ENCODE measurements around the gene RABAC1.
"Not testable (repeated sequence)": the region's sequence is repeated elsewhere in the genome, so short reads cannot be mapped to it uniquely, and the experiment has no call there.

Gene RABAC1

DNA sequence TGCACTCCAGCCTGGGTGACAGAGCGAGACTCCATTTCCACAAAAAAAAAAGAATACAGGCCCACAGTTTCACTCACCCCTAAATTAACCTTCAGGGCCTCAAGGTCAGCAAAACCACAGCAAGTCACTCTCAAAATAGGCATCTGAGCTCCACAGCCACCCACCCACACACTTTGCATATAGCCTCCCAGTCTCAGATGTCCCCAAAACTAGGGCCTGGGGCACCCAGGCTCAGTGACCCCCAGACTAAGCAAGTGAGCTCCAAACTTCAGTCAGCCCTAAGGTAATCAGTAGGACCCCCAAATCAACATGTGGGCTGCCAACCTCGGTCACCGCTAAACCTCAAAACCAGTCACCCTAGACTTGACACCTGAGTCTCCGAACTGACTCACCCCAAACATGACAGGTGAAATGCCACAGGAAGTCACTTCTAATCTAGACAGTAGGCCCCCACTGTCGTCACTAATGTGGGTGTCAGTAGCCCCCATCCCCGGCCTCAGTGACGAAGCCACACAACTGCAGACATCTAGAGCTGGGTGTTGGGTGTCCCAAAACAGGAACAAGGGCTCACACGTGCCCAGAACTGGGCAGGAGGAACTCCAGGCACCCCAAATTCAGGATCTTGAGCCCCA lies 13.9 kb downstream of the RABAC1 start:
- WGBS, 2 experiments = 87 to 89% methylated on average over 8 of the region's 8 CpGs
- Histone ChIP-seq H3K4me1 (ENCODE audit: control insufficient read depth, insufficient read depth, low read length) (peaks cover 5% of the 10 kb centered on the region), H3K9me3 (ENCODE audit: control insufficient read depth, low read length) (no peaks in the 10 kb centered on the region), H3K27ac (ENCODE audit: insufficient read depth, low read depth, low read length, poor library complexity, severe bottlenecking) (no peak overlapping the region), H3K36me3 (ENCODE audit: control insufficient read depth, insufficient read depth, low read length) (no peaks in the 10 kb centered on the region), H3K27me3 (ENCODE audit: control insufficient read depth, insufficient read depth, low read length, poor library complexity, severe bottlenecking) (peaks cover 20% of the 10 kb centered on the region), H3K4me3 (ENCODE audit: insufficient read depth, low read depth, low read length) (no peak overlapping the region)

DNA sequence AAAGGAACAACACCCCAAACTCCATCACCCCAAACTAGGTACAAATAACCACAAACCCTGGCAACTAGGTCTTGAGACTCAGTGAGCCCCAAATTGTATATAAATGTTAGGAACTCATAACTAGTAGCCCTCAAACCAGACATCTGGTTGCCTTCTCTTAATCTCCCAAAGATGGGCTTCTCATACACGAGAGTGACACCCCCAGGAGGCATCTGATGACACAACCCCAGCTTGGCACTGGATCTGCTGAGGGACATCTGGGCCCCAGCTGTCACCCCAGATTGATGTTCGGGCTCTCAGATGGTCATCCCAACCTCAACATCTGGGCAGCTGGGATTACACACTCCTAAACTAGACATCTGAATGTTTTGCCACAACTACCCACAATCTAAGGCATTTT lies 14.8 kb downstream of the RABAC1 start:
- Histone ChIP-seq H3K9me3 (ENCODE audit: control insufficient read depth, low read length) (no peaks in the 10 kb centered on the region), H3K36me3 (ENCODE audit: control insufficient read depth, insufficient read depth, low read length) (no peaks in the 10 kb centered on the region), H3K27me3 (ENCODE audit: control insufficient read depth, insufficient read depth, low read length, poor library complexity, severe bottlenecking) (peaks cover 29% of the 10 kb centered on the region), H3K27ac (ENCODE audit: insufficient read depth, low read depth, low read length, poor library complexity, severe bottlenecking) (no peak overlapping the region), H3K4me1 (ENCODE audit: control insufficient read depth, insufficient read depth, low read length) (peaks cover 5% of the 10 kb centered on the region), H3K4me3 (ENCODE audit: insufficient read depth, low read depth, low read length) (no peak overlapping the region)
- 65 to 72% methylated on average over 2 of the region's 2 CpGs for WGBS, 2 experiments

DNA sequence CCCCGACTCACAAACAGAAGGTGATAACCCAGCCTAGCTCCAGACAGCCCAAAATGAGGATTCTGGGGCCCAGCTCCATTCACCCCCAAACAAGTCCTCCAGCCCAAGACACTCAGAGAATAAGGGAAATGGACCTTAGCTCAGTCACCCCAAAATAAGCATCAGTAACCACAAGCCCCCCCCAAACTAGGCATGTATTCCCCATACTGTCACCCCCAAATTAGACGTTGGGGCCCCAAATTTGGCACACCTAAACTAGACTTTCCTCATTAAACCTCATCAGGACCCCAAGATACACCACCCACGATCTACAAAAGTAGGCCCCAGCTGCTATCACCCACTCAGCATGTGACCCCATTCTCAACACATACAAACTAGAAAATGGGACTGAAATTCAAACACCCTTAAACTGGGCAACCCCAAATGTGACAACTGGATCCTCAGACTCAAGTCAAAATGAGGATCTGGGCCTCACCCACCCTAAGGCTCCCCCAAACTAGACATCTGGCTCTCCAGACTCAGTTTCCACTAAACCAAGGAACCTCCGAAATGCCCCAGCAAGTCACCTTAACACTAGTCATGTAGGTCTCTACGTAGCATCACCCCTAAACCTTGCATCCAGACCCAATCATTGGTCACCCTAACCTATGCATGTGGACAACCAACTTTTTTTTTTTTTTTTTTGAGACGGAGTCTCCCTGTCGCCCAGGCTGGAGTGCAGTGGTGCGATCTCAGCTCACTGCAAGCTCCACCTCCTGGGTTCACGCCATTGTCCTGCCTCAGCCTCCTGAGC lies 17.5 kb downstream of the RABAC1 start:
- Histone ChIP-seq H3K27me3 (ENCODE audit: control insufficient read depth, insufficient read depth, low read length, poor library complexity, severe bottlenecking) (peaks cover 44% of the 10 kb centered on the region), H3K36me3 (ENCODE audit: control insufficient read depth, insufficient read depth, low read length) (no peaks in the 10 kb centered on the region), H3K9me3 (ENCODE audit: control insufficient read depth, low read length) (no peaks in the 10 kb centered on the region), H3K4me3 (ENCODE audit: insufficient read depth, low read depth, low read length) (no peak overlapping the region), H3K4me1 (ENCODE audit: control insufficient read depth, insufficient read depth, low read length) (peaks cover 5% of the 10 kb centered on the region), H3K27ac (ENCODE audit: insufficient read depth, low read depth, low read length, poor library complexity, severe bottlenecking) (no peak overlapping the region)
- WGBS, 2 experiments = 80 to 83% methylated on average over 8 to 9 of the region's 9 CpGs

DNA sequence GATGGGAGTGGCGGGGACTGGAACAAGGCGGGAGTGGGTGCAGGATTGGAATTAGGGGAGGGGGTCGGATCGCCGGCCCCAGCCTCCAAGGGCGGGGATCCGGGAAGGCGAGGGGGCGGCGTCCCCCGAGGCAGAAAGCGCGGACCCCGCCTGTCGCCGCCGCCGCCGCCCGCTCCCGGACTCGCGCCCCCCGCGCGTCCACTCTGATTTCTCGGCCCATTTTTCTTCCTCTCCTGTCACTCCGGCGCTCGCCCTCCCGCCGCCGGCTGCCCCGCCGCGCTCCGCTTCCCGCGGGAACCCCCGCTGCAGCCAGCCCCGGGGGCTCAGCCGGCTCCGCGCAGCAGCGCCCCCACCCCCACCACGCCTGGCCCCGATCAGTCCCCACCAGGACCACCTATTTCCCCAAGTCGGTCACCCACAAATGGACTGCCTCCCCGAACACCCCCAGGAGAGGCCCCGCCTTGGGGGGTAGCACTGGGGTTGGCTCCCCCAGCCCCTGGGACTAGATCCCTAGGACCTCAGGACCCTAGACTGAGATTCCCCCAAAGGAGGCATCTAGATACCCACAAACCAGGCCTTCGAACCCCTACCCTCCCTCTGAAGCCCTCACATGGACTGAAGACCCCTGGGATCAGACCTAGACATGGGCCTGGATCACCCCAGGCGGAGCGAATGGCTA lies 18.3 kb downstream of the RABAC1 start:
- Histone ChIP-seq H3K27me3 (ENCODE audit: control insufficient read depth, insufficient read depth, low read length, poor library complexity, severe bottlenecking) (peaks cover 51% of the 10 kb centered on the region), H3K4me3 (ENCODE audit: insufficient read depth, low read depth, low read length) (peak overlapping the region; percentile 43), H3K4me1 (ENCODE audit: control insufficient read depth, insufficient read depth, low read length) (peaks cover 5% of the 10 kb centered on the region), H3K9me3 (ENCODE audit: control insufficient read depth, low read length) (no peaks in the 10 kb centered on the region), H3K27ac (ENCODE audit: insufficient read depth, low read depth, low read length, poor library complexity, severe bottlenecking) (no peak overlapping the region), H3K36me3 (ENCODE audit: control insufficient read depth, insufficient read depth, low read length) (no peaks in the 10 kb centered on the region)
- WGBS, 2 experiments = 10 to 11% methylated on average over 53 of the region's 53 CpGs

DNA sequence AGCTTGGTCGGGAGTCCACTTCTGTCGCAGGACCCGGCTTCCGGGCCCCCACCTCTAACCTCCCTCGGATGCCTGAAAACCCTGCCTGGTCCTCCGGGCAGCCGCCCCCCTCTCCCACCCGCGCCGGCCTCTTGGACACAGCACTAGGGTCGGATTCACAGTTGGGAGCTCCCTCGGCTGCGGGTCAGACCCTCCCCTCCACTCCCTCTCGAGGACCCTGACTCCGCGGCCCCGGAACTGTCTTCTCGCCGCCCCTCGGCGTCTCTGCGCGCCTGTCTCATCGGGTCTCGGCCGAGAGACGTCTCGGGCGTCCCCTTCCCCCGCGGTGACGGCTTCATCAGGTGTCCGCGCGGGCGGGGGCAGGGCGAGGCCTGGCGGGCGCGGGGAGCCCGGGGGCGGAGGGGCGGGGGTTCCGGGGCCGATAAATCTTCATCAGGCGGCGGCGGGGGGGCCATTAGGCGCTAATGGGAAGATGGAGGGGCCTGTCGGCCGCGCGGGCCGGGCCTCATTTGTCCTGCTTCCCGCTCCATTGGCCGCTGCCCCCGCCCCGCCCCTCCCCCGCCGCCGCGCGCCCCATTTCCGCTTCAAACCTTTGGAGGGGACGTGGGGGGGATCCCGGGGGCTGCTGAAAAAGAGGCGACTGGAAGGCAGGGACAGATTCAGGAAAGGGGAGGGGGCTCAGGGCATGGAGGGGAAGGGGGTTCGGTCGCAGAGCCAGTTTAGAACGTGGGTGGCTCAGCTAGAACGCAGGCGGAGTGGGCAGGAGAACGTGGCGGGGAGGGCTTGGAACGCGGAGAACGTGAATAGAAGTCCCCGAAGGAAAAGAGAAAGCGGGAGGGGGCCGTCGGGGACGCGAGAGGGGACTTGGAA lies 19.0 kb downstream of the RABAC1 start:
- WGBS, 2 experiments = 2% methylated on average over 83 of the region's 83 CpGs
- Histone ChIP-seq H3K9me3 (ENCODE audit: control insufficient read depth, low read length) (no peaks in the 10 kb centered on the region), H3K4me1 (ENCODE audit: control insufficient read depth, insufficient read depth, low read length) (peaks cover 5% of the 10 kb centered on the region), H3K4me3 (ENCODE audit: insufficient read depth, low read depth, low read length) (peak overlapping the region; percentile 43), H3K36me3 (ENCODE audit: control insufficient read depth, insufficient read depth, low read length) (no peaks in the 10 kb centered on the region), H3K27me3 (ENCODE audit: control insufficient read depth, insufficient read depth, low read length, poor library complexity, severe bottlenecking) (peaks cover 59% of the 10 kb centered on the region), H3K27ac (ENCODE audit: insufficient read depth, low read depth, low read length, poor library complexity, severe bottlenecking) (no peak overlapping the region)

DNA sequence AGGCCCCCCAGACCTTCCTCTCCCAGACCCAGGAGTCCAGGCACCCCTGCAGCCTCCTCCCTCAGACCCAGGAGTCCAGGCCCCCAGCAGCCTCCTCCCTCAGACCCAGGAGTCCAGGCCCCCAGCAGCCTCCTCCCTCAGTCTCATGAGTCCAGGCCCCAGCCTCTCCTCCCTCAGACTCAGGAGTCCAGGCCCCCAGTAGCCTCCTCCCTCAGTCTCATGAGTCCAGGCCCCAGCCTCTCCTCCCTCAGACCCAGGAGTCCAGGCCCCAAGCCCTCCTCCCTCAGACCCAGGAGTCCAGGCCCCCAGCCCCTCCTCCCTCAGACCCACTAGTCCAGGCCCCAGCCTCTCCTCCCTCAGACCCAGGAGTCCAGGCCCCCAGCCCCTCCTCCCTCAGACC lies 19.9 kb downstream of the RABAC1 start:
- not testable (repeated sequence) for H3K9me3 ChIP-seq (ENCODE audit: control insufficient read depth, low read length); H3K36me3 ChIP-seq (ENCODE audit: control insufficient read depth, insufficient read depth, low read length); H3K4me1 ChIP-seq (ENCODE audit: control insufficient read depth, insufficient read depth, low read length); H3K27ac ChIP-seq (ENCODE audit: insufficient read depth, low read depth, low read length, poor library complexity, severe bottlenecking); H3K4me3 ChIP-seq (ENCODE audit: insufficient read depth, low read depth, low read length)
- H3K27me3 ChIP-seq (ENCODE audit: control insufficient read depth, insufficient read depth, low read length, poor library complexity, severe bottlenecking) = peaks cover 68% of the 10 kb centered on the region

DNA sequence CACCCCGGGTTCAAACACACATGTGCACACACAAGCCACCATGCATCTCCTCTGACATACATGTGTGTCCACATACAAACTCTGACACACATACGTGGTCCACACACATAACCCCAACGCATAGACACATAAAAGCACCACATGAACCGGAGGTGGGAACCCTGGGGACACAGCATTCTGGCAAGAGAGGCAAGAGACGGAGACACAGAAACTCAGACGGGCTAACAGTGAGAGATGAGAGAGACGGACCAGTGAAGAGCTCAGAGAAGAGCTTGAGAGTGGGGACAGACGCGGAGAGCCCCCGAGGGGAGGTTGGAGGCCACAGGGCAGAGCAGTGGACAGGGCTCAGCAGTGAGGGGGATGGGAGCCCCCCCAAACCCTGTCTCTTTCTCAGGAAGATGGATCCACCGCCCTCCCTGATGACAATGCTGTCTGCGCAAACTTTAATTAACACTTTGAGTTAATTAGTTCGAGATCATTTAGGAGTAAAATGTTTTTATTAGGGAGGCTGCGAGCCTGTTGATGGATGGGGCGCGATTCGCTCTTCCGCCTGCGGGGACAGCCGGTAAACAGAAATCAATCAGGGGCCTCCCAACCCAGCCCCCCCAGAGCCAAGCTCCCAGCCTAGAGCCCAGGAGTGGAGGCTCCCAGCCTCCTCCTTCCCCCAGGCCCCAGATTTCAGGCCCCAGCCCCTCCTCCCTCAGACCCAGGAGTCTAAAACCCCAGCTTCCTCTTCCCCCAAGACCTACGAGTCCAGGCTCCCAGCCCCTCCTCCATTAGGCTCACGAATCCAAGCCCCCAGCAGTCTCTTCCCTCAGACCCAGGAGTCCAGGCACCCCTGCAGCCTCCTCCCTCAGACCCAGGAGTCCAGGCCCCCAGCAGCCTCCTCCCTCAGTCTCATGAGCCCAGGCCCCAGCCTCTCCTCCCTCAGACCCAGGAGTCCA lies 21.3 kb downstream of the RABAC1 start:
- Histone ChIP-seq H3K9me3 (ENCODE audit: control insufficient read depth, low read length) (no peaks in the 10 kb centered on the region), H3K36me3 (ENCODE audit: control insufficient read depth, insufficient read depth, low read length) (no peaks in the 10 kb centered on the region), H3K4me3 (ENCODE audit: insufficient read depth, low read depth, low read length) (no peak overlapping the region), H3K27me3 (ENCODE audit: control insufficient read depth, insufficient read depth, low read length, poor library complexity, severe bottlenecking) (peaks cover 82% of the 10 kb centered on the region), H3K27ac (ENCODE audit: insufficient read depth, low read depth, low read length, poor library complexity, severe bottlenecking) (no peak overlapping the region), H3K4me1 (ENCODE audit: control insufficient read depth, insufficient read depth, low read length) (peaks cover 5% of the 10 kb centered on the region)
- WGBS, 2 experiments = 53% methylated on average over 22 of the region's 22 CpGs

DNA sequence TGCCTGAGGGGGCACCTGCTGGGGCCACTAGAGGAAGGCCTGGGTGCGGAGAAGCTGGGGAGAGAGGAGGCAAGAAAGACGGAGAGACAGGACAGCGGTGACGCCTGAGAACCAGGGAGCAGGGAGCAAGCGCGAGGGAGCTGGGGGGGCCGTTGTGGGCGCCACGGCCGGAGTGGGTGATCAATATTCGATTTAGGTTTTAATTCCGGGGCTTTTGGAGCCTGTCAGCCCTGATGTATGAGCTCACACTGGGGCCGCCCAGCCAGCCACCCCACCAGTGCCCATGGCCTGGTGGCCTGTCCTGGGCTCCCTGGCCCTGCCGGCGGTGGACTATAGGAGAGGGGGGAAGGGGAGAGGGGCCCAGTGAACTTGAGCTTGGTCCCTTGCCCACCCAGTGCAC lies 22.2 kb downstream of the RABAC1 start:
- Histone ChIP-seq H3K4me1 (ENCODE audit: control insufficient read depth, insufficient read depth, low read length) (peaks cover 5% of the 10 kb centered on the region), H3K4me3 (ENCODE audit: insufficient read depth, low read depth, low read length) (no peak overlapping the region), H3K27ac (ENCODE audit: insufficient read depth, low read depth, low read length, poor library complexity, severe bottlenecking) (no peak overlapping the region), H3K36me3 (ENCODE audit: control insufficient read depth, insufficient read depth, low read length) (no peaks in the 10 kb centered on the region), H3K27me3 (ENCODE audit: control insufficient read depth, insufficient read depth, low read length, poor library complexity, severe bottlenecking) (peaks cover 90% of the 10 kb centered on the region), H3K9me3 (ENCODE audit: control insufficient read depth, low read length) (no peaks in the 10 kb centered on the region)
- 75 to 78% methylated on average over 15 of the region's 15 CpGs for WGBS, 2 experiments

DNA sequence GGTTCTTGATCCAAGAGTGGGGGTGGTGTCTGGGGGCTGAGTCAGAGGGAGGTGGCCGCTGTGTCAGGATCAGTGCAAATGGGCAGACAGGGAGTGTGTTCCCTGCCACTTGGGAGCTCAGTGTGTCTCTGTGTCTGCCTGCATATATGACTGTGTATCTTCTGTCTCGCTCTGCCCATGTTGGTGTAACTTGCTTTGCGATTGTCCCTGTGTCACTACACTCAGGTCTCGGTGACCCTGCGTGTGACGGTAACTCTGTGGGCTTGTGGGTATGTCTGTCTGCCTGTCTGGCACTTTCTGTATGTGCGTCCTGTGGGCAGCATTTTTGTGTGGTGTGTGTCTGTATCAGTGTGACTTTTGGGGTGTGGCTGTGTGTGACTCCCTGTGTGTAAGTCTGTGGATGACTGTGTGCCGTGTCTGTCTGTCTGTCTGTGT lies 22.7 kb downstream of the RABAC1 start:
- H3K27me3 ChIP-seq (ENCODE audit: control insufficient read depth, insufficient read depth, low read length, poor library complexity, severe bottlenecking) = peaks cover 91% of the 10 kb centered on the region
- WGBS, 2 experiments = 86 to 88% methylated on average over 8 of the region's 8 CpGs
- no peaks in the 10 kb centered on the region for H3K9me3 ChIP-seq (ENCODE audit: control insufficient read depth, low read length)
- H3K27ac ChIP-seq (ENCODE audit: insufficient read depth, low read depth, low read length, poor library complexity, severe bottlenecking) = no peak overlapping the region
- H3K4me3 ChIP-seq (ENCODE audit: insufficient read depth, low read depth, low read length) = no peak overlapping the region
- H3K36me3 ChIP-seq (ENCODE audit: control insufficient read depth, insufficient read depth, low read length) = no peaks in the 10 kb centered on the region
- peaks cover 5% of the 10 kb centered on the region for H3K4me1 ChIP-seq (ENCODE audit: control insufficient read depth, insufficient read depth, low read length)

Data from ectodermal cell (in vitro differentiated cells).